ENCODE data around the gene PRKAR2B.

DNA sequence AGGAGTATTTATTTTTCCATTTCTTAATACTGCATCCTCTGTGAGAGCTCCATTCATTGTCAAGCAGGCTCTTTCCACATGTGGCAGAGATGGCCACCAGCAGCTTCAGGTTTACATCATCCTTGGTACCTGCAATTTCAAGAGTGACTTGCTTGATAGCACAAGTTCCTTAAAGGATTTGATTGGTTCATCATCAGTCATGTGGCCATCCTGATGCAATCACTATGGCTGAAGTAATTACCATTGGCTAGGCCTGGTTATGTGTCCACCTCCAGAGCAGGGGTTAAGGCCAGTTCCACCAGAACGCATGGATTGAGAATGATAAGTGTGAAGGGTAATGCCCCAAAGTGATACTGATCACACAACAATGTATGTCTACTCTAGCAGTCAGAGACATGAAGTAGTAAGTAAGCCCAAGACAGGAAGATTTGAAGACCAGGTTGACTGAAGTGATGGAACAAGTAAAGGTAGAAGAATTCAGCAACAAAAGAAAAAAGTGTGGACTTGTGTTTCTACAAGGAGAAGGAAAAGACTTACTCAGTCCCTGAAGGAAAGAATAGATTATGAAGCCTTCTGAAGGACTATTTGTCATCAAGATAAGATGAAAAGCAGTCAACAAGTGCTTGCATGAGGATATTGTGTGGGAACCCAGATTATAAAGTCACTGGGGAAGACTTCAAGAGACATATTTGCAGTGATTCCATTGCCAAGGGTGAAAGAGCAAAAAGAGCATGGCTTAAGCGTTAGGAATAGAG lies 26.4 kb upstream of the PRKAR2B start:
- TF ChIP-seq CTCF (IDR thresholded peaks at IDR 0.05) (no peak), POLR2A (IDR thresholded peaks at IDR 0.05) (no peak)
